Measurements from ENCODE around the gene MMP1. TPM values are rescaled to one million over a fixed set of nuclear protein-coding genes. Genes with fewer than 3 reads are reported as not detected.

The MMP1 gene
- total RNA-seq, 2 experiments from 2014 or later, result not detected

DNA sequence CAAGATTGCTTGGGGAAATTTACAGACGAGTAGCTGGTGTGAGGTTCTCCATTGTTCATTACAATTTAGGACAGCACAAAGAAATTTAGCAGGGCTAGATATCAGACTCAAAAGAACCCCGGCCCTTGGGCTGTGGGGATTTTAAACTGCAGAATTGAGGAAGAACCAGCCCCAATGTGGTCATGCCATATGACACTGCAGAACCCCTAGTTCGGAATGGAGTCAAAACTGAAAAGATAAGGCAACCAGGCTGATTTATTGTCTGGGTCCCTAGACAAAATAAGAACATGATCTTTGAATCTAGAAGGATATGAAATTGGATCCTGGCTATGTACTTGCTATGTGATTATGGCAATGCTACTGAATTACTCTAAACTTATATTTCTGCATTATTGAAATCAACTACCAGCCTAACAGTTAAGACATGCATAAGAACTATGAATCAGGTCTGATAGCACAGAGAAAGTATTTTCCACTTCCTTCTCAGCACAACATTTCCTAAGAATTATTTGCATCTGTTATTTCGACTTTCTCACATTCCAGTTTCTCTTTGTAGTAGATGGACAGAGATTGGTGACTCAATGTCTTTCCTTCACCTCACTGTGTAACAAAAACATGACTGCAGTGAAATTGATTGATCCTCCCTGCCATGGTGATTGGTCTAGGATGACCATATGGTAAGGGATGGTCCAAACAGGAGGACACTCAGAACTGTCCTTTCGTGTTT lies 32.2 kb upstream of the MMP1 start:
- Mint-ChIP-seq H3K4me3 (no peak overlapping the region), H3K9me3 (no peaks in the 10 kb centered on the region), H3K4me1 (ENCODE audit: low read depth) (no peaks in the 10 kb centered on the region), H3K27me3 (ENCODE audit: low read depth) (peaks cover 28% of the 10 kb centered on the region), H3K36me3 (ENCODE audit: low read depth) (no peaks in the 10 kb centered on the region), H3K27ac (no peak overlapping the region)
- intact Hi-C loops (cut with micrococcal nuclease), result no loop called here
- DNase-seq, result no peak
- CTCF ChIA-PET, result interaction anchor here (0.7 kb wide), 1 partner anchor 111 kb away, joined by 3 read pairs; no protein-coding TSS in a partner anchor

DNA sequence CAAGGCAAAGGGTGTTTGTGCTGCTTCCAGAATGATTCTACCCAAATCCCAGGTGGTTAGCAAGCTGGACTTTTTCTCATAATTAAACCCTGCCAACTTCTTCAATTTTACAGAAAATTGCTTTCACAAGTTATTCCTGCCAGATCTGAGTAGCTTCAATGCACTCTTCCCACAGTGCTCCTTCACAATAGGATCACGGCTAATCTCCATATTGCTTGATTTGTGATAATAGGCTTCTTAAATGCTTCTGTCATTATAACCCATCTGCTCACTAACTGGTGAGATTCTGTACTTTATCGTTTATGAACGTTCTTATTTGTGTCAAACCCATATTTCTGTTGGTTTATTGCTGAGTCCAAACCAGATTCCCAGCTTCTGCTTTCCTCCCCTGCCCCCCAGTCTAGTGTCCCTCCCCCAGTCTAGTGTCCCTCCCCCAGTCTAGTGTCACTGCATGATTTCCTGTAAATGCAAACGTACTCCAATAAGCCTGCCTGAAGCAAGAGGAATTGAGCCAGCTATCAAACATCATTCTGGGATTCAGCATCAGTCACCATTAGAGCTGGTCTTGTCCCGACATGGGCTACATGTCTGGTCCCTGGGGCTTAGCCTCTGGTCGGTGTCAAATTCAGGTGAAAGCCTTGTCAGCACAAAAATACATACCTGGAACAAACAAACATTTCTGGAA lies 31.5 kb upstream of the MMP1 start:
- no peak for DNase-seq
- CTCF ChIA-PET, result interaction anchor here (0.7 kb wide), 1 partner anchor 111 kb away, joined by 3 read pairs; no protein-coding TSS in a partner anchor
- H3K27me3 Mint-ChIP-seq (ENCODE audit: low read depth), result peaks cover 28% of the 10 kb centered on the region
- no peak overlapping the region for H3K27ac Mint-ChIP-seq
- H3K36me3 Mint-ChIP-seq (ENCODE audit: low read depth), result no peaks in the 10 kb centered on the region
- no peaks in the 10 kb centered on the region for H3K9me3 Mint-ChIP-seq
- no peaks in the 10 kb centered on the region for H3K4me1 Mint-ChIP-seq (ENCODE audit: low read depth)
- no peak overlapping the region for H3K4me3 Mint-ChIP-seq
- intact Hi-C loops (cut with micrococcal nuclease), result no loop called here

- no peak for DNase-seq
- CTCF ChIA-PET, result no interaction called here
- Mint-ChIP-seq H3K36me3 (ENCODE audit: low read depth) (no peaks in the 10 kb centered on the region), H3K4me3 (no peak overlapping the region), H3K27me3 (ENCODE audit: low read depth) (peaks cover 11% of the 10 kb centered on the region), H3K9me3 (no peaks in the 10 kb centered on the region), H3K4me1 (ENCODE audit: low read depth) (no peaks in the 10 kb centered on the region), H3K27ac (no peak overlapping the region)
- intact Hi-C loops (cut with micrococcal nuclease), result no loop called here
Observed at GRCh38 chr11:102824556-102824955, 26.6 kb upstream of the MMP1 start.

GRCh38 chr11:102819491-102819890 lies 21.5 kb upstream of the MMP1 start:
- H3K27ac Mint-ChIP-seq, result no peak overlapping the region
- intact Hi-C loops (cut with micrococcal nuclease), result no loop called here
- H3K4me1 Mint-ChIP-seq (ENCODE audit: low read depth), result no peaks in the 10 kb centered on the region
- DNase-seq, result no peak
- no peaks in the 10 kb centered on the region for H3K36me3 Mint-ChIP-seq (ENCODE audit: low read depth)
- H3K27me3 Mint-ChIP-seq (ENCODE audit: low read depth), result peaks cover 2% of the 10 kb centered on the region
- H3K4me3 Mint-ChIP-seq, result no peak overlapping the region
- H3K9me3 Mint-ChIP-seq, result peaks cover 12% of the 10 kb centered on the region
- CTCF ChIA-PET, result interaction anchor here (0.8 kb wide), 1 partner anchor 9 kb away, joined by 3 read pairs; no protein-coding TSS in a partner anchor

- Mint-ChIP-seq H3K4me1 (ENCODE audit: low read depth) (no peaks in the 10 kb centered on the region), H3K4me3 (no peak overlapping the region), H3K9me3 (peaks cover 15% of the 10 kb centered on the region), H3K36me3 (ENCODE audit: low read depth) (no peaks in the 10 kb centered on the region), H3K27me3 (ENCODE audit: low read depth) (peaks cover 5% of the 10 kb centered on the region), H3K27ac (no peak overlapping the region)
- CTCF ChIA-PET, result no interaction called here
- intact Hi-C loops (cut with micrococcal nuclease), result loop anchor here (5.0 kb wide), 1 partner anchor 244 kb away; no protein-coding TSS in a partner anchor
- DNase-seq, result no peak
Observed at GRCh38 chr11:102813484-102813883, 15.5 kb upstream of the MMP1 start.

- CTCF ChIA-PET, result interaction anchor here (0.7 kb wide), 1 partner anchor 223 kb away, joined by 3 read pairs; no protein-coding TSS in a partner anchor
- H3K27me3 Mint-ChIP-seq (ENCODE audit: low read depth), result peaks cover 8% of the 10 kb centered on the region
- intact Hi-C loops (cut with micrococcal nuclease), result loop anchor here (5.0 kb wide), 1 partner anchor 245 kb away; no protein-coding TSS in a partner anchor
- H3K36me3 Mint-ChIP-seq (ENCODE audit: low read depth), result no peaks in the 10 kb centered on the region
- H3K9me3 Mint-ChIP-seq, result peaks cover 12% of the 10 kb centered on the region
- no peak overlapping the region for H3K27ac Mint-ChIP-seq
- H3K4me3 Mint-ChIP-seq, result no peak overlapping the region
- no peak for DNase-seq
- H3K4me1 Mint-ChIP-seq (ENCODE audit: low read depth), result no peaks in the 10 kb centered on the region
Observed at GRCh38 chr11:102812188-102812587, 14.2 kb upstream of the MMP1 start.

DNA sequence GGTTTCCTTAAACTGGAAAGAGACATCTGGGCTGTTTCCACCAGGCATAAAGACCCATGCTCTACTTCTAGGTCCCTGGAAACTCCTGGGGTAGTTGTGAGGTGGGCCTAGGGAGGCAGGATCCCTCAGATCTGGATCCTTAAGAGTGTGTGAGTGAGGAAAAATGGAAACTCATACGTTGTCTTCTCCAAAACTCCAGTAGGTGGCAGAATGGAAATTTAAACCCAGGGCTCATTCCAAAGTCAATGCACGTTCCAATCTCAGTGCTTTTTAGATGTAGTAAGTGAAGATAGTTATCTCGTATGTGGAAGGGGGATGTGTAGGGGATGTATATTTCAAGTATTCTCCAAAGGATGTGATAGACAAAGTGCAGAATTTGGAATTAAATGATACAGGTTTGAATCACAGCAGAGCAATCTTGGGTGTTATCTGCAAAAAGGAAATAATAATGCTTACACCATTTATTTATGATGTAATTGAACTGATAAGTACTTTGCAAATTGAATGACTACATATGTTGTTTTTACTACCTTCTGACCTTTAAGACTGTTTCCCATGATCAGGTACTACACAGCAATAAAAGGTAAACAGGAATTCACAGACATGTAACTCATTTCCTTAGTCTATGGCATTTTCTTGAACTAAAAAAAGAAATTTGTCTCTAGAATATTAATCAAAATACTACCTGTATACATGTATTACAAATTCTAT lies 13.1 kb upstream of the MMP1 start:
- intact Hi-C loops (cut with micrococcal nuclease), result loop anchor here (5.0 kb wide), 1 partner anchor 246 kb away; no protein-coding TSS in a partner anchor
- CTCF ChIA-PET, result no interaction called here
- Mint-ChIP-seq H3K36me3 (ENCODE audit: low read depth) (no peaks in the 10 kb centered on the region), H3K27ac (no peak overlapping the region), H3K9me3 (peaks cover 3% of the 10 kb centered on the region), H3K4me3 (no peak overlapping the region), H3K4me1 (ENCODE audit: low read depth) (no peaks in the 10 kb centered on the region), H3K27me3 (ENCODE audit: low read depth) (peaks cover 8% of the 10 kb centered on the region)
- no peak for DNase-seq

- peaks cover 8% of the 10 kb centered on the region for H3K27me3 Mint-ChIP-seq (ENCODE audit: low read depth)
Observed at GRCh38 chr11:102809971-102810370, 12.0 kb upstream of the MMP1 start.

DNA sequence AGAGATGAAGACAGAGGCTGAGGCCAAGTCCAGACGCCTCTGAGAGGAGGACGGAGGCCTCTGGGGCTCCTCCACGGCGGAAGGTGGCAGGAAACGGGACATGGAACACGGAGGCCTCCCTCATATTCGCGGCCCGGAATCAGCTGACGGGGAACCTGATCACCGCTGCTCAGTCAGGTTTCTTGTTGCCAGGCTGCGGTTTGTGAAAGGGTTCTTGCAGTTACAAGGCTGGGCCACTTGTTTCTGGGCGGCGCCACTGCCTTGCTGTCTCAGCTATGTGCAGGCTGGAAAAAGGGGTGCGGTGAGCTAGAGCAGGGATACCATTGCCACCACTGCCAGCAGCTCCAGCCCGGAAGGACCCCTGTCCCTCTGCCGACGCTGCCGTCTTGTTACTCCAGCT lies 10.0 kb upstream of the MMP1 start:
- Mint-ChIP-seq H3K4me1 (ENCODE audit: low read depth) (no peaks in the 10 kb centered on the region), H3K27ac (no peak overlapping the region), H3K4me3 (no peak overlapping the region), H3K27me3 (ENCODE audit: low read depth) (peaks cover 8% of the 10 kb centered on the region), H3K36me3 (ENCODE audit: low read depth) (no peaks in the 10 kb centered on the region), H3K9me3 (peaks cover 1% of the 10 kb centered on the region)
- intact Hi-C loops (cut with micrococcal nuclease), result no loop called here
- peak; percentile 28 for DNase-seq
- CTCF ChIA-PET, result interaction anchor here (0.6 to 1.2 kb wide), 2 partner anchors 45 to 167 kb away, joined by 3 to 4 read pairs; no protein-coding TSS in a partner anchor

More at GRCh38 chr11:102809971-102810370, 12.0 kb upstream of the MMP1 start:
- Mint-ChIP-seq H3K4me1 (ENCODE audit: low read depth) (no peaks in the 10 kb centered on the region), H3K36me3 (ENCODE audit: low read depth) (no peaks in the 10 kb centered on the region), H3K27ac (no peak overlapping the region), H3K9me3 (peaks cover 3% of the 10 kb centered on the region), H3K4me3 (no peak overlapping the region)
- CTCF ChIA-PET, result interaction anchor here (0.9 kb wide), 1 partner anchor 10 kb away, joined by 3 read pairs; no protein-coding TSS in a partner anchor
- no peak for DNase-seq
- intact Hi-C loops (cut with micrococcal nuclease), result loop anchor here (5.0 kb wide), 1 partner anchor 247 kb away; no protein-coding TSS in a partner anchor

GRCh38 chr11:102806296-102806695 lies 8.3 kb upstream of the MMP1 start:
- CTCF ChIA-PET, result no interaction called here
- H3K9me3 Mint-ChIP-seq, result no peaks in the 10 kb centered on the region
- no peak overlapping the region for H3K27ac Mint-ChIP-seq
- no peak overlapping the region for H3K4me3 Mint-ChIP-seq
- no peaks in the 10 kb centered on the region for H3K36me3 Mint-ChIP-seq (ENCODE audit: low read depth)
- H3K27me3 Mint-ChIP-seq (ENCODE audit: low read depth), result peaks cover 8% of the 10 kb centered on the region
- intact Hi-C loops (cut with micrococcal nuclease), result no loop called here
- no peaks in the 10 kb centered on the region for H3K4me1 Mint-ChIP-seq (ENCODE audit: low read depth)
- no peak for DNase-seq

DNA sequence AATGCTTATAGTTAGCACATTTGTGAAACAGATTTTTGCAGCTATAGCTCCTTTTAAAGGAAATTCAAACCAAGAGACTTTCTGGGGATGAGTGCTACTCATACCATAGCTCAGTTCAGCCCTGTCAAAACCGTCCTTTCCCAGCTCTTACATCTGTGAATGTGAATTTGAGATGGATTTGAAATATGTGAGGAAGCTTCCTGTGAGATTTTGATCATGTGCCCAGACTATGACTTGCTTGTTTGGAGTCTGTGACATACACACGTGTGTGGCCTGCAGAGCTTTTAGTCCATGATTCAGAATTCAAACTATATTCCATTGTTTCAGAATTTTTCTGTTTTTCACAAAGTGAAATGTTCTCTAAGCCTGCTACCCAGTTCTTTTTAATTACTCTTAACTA lies 4.4 kb upstream of the MMP1 start:
- no peak overlapping the region for H3K27ac Mint-ChIP-seq
- no peaks in the 10 kb centered on the region for H3K9me3 Mint-ChIP-seq
- no peaks in the 10 kb centered on the region for H3K36me3 Mint-ChIP-seq (ENCODE audit: low read depth)
- no peaks in the 10 kb centered on the region for H3K4me1 Mint-ChIP-seq (ENCODE audit: low read depth)
- no peaks in the 10 kb centered on the region for H3K27me3 Mint-ChIP-seq (ENCODE audit: low read depth)
- intact Hi-C loops (cut with micrococcal nuclease), result no loop called here
- no peak for DNase-seq
- H3K4me3 Mint-ChIP-seq, result no peak overlapping the region
- CTCF ChIA-PET, result no interaction called here

DNA sequence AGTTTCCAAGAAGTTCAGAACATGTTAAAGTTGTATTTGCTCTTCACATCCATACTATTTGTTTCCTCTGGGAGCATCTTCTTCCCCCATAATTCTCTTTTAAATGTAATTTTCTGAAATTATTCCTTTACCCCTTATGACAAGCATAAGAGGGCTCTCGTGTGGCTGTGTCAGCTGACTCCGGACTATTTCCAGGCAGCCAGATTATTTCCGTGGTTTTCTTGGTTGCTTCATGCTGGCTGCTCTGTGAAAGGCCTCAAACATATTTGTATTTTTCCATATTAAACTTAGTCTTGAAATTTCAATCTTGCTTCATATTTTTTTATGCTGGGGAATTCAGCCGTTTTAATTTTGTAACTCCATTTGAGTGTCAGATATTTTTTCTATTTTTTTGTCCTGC lies 2.8 kb upstream of the MMP1 start:
- no peaks in the 10 kb centered on the region for H3K4me1 Mint-ChIP-seq (ENCODE audit: low read depth)
- no peak for DNase-seq
- no peaks in the 10 kb centered on the region for H3K9me3 Mint-ChIP-seq
- no peaks in the 10 kb centered on the region for H3K27me3 Mint-ChIP-seq (ENCODE audit: low read depth)
- H3K27ac Mint-ChIP-seq, result no peak overlapping the region
- H3K4me3 Mint-ChIP-seq, result no peak overlapping the region
- CTCF ChIA-PET, result no interaction called here
- H3K36me3 Mint-ChIP-seq (ENCODE audit: low read depth), result no peaks in the 10 kb centered on the region
- intact Hi-C loops (cut with micrococcal nuclease), result no loop called here
